Mesodermal cell (in vitro differentiated cells): ENCODE results near the gene KCNT1.
"Not testable (repeated sequence)": the region's sequence is repeated elsewhere in the genome, so short reads cannot be mapped to it uniquely, and the experiment has no call there.

Experiments used
- H3K27ac ChIP-seq: 2 replicates; pipeline ENCODE4 v1.7.0; 2013; ENCODE audit warnings: mild to moderate bottlenecking, low read depth, low read length, moderate library complexity; ENCODE audit not compliant: severe bottlenecking
- H3K36me3 ChIP-seq: 2 replicates; pipeline ENCODE4 v1.7.1; 2013; ENCODE audit warnings: mild to moderate bottlenecking, low read length, moderate library complexity; ENCODE audit not compliant: control insufficient read depth, insufficient read depth
- H3K4me1 ChIP-seq: one replicate; pipeline ENCODE4 v1.7.1; 2013; ENCODE audit warnings: mild to moderate bottlenecking, low read length; ENCODE audit not compliant: insufficient read depth, control insufficient read depth, poor library complexity, severe bottlenecking
- H3K4me3 ChIP-seq: 2 replicates; pipeline ENCODE4 v1.7.0; 2013; ENCODE audit warnings: low read length, control low read depth, mild to moderate bottlenecking; ENCODE audit not compliant: insufficient read depth, poor library complexity, severe bottlenecking; ENCODE audit errors: extremely low read depth
- H3K9me3 ChIP-seq: 2 replicates; pipeline ENCODE4 v1.7.1; 2013; ENCODE audit warnings: mild to moderate bottlenecking, low read length, moderate library complexity; ENCODE audit not compliant: control insufficient read depth
- WGBS, 2 experiments: methylation state at CpG; one replicate each; pipeline ENCODE4 v1.1.5; 2013; ENCODE audit warnings: missing lambda C conversion rate in 2 of 2; ENCODE audit not compliant: insufficient coverage in 2 of 2; 5-methylcytosine and 5-hydroxymethylcytosine counted together

KCNT1 gene

GRCh38 chr9:135664801-135665794 is 36.9 kb upstream of the KCNT1 start:
- Histone ChIP-seq H3K9me3 (peaks cover 4% of the 10 kb centered on the region), H3K27ac (no peak overlapping the region), H3K36me3 (no peaks in the 10 kb centered on the region), H3K4me1 (peaks cover 12% of the 10 kb centered on the region), H3K4me3 (no peak overlapping the region)
- WGBS, 2 experiments, result 89 to 97% methylated on average over 25 to 27 of the region's 32 CpGs

GRCh38 chr9:135665795-135666189 is 36.2 kb upstream of the KCNT1 start:
- Histone ChIP-seq H3K4me1 (peaks cover 12% of the 10 kb centered on the region), H3K27ac (no peak overlapping the region), H3K36me3 (no peaks in the 10 kb centered on the region), H3K4me3 (no peak overlapping the region), H3K9me3 (peaks cover 4% of the 10 kb centered on the region)
- 90 to 96% methylated on average over 4 to 12 of the region's 12 CpGs for WGBS, 2 experiments

GRCh38 chr9:135666534-135667462 is 35.2 kb upstream of the KCNT1 start:
- H3K4me3 ChIP-seq, result no peak overlapping the region
- 85 to 90% methylated on average over 17 to 20 of the region's 29 CpGs for WGBS, 2 experiments
- H3K27ac ChIP-seq, result no peak overlapping the region
- H3K9me3 ChIP-seq, result peaks cover 4% of the 10 kb centered on the region
- H3K4me1 ChIP-seq, result peaks cover 10% of the 10 kb centered on the region
- H3K36me3 ChIP-seq, result no peaks in the 10 kb centered on the region

- Histone ChIP-seq H3K4me1 (peaks cover 3% of the 10 kb centered on the region), H3K9me3 (peaks cover 4% of the 10 kb centered on the region), H3K36me3 (no peaks in the 10 kb centered on the region), H3K4me3 (no peak overlapping the region), H3K27ac (no peak overlapping the region)
- 87 to 100% methylated on average over 1 to 8 of the region's 9 CpGs for WGBS, 2 experiments
These were observed 34.5 kb upstream of the KCNT1 start for GRCh38 chr9:135667463-135668001.

GRCh38 chr9:135669018-135669417 is 33.0 kb upstream of the KCNT1 start:
- H3K4me3 ChIP-seq, H3K27ac ChIP-seq, H3K4me1 ChIP-seq, H3K9me3 ChIP-seq, H3K36me3 ChIP-seq: not testable (repeated sequence)
- WGBS, 2 experiments, result 70 to 81% methylated on average over 2 of the region's 5 CpGs

- Histone ChIP-seq H3K36me3 (no peaks in the 10 kb centered on the region), H3K9me3 (peaks cover 4% of the 10 kb centered on the region), H3K4me3 (no peak overlapping the region), H3K4me1 (no peaks in the 10 kb centered on the region), H3K27ac (no peak overlapping the region)
- WGBS, 2 experiments, result 92 to 100% methylated on average over 6 of the region's 9 CpGs
These were observed 32.2 kb upstream of the KCNT1 start for GRCh38 chr9:135669616-135670285.

GRCh38 chr9:135670721-135671590 is 31.0 kb upstream of the KCNT1 start:
- no peaks in the 10 kb centered on the region for H3K4me1 ChIP-seq
- no peak overlapping the region for H3K4me3 ChIP-seq
- 87 to 88% methylated on average over 37 to 41 of the region's 41 CpGs for WGBS, 2 experiments
- H3K9me3 ChIP-seq, result peaks cover 4% of the 10 kb centered on the region
- no peak overlapping the region for H3K27ac ChIP-seq
- H3K36me3 ChIP-seq, result no peaks in the 10 kb centered on the region

- WGBS, 2 experiments, result 56 to 58% methylated on average over 16 to 17 of the region's 17 CpGs
- no peak overlapping the region for H3K4me3 ChIP-seq
- peaks cover 4% of the 10 kb centered on the region for H3K9me3 ChIP-seq
- H3K4me1 ChIP-seq, result no peaks in the 10 kb centered on the region
- H3K27ac ChIP-seq, result no peak overlapping the region
- no peaks in the 10 kb centered on the region for H3K36me3 ChIP-seq
These were observed 30.4 kb upstream of the KCNT1 start for GRCh38 chr9:135671591-135672041.

GRCh38 chr9:135672786-135673185 is 29.2 kb upstream of the KCNT1 start:
- H3K36me3 ChIP-seq, H3K4me1 ChIP-seq, H3K27ac ChIP-seq, H3K9me3 ChIP-seq, H3K4me3 ChIP-seq: not testable (repeated sequence)
- 77 to 90% methylated on average over 2 to 3 of the region's 7 CpGs for WGBS, 2 experiments
